ENCODE results near the gene HYAL3. TPM values are rescaled to one million over a fixed set of nuclear protein-coding genes. Genes with fewer than 3 reads are reported as not detected.

HYAL3 gene
- total RNA-seq, 2 donors from 2014 or later, result 0.74 to 3.5 TPM

- peaks cover 0 to 82% of the 10 kb centered on the region in 2 donors for H3K4me1 ChIP-seq
- H3K36me3 ChIP-seq, result peaks cover 59% of the 10 kb centered on the region
- H3K4me3 ChIP-seq, result no peak overlapping the region
Observed at GRCh38 chr3:50255251-50255615, 44.0 kb downstream of the HYAL3 start.

GRCh38 chr3:50254577-50255250 is 44.5 kb downstream of the HYAL3 start:
- Histone ChIP-seq H3K36me3 (peaks cover 59% of the 10 kb centered on the region), H3K27me3 (no peaks in the 10 kb centered on the region), H3K27ac (peak overlapping the region; percentile 88 to 95), H3K4me1 (peaks cover 0 to 85% of the 10 kb centered on the region in 2 donors), H3K4me3 (no peak overlapping the region), H3K9me3 (no peaks in the 10 kb centered on the region)
- peak; percentile 91 for DNase-seq (ENCODE audit: low spot score)
- TF ChIP-seq CTCF (IDR thresholded peaks at IDR 0.05), result no peak

More at GRCh38 chr3:50255251-50255615, 44.0 kb downstream of the HYAL3 start:
- no peak for TF ChIP-seq CTCF (IDR thresholded peaks at IDR 0.05)
- Histone ChIP-seq H3K27ac (peak overlapping the region; percentile 88 to 95), H3K27me3 (no peaks in the 10 kb centered on the region), H3K9me3 (no peaks in the 10 kb centered on the region)
- DNase-seq (ENCODE audit: low spot score), result peak; percentile 58

- peak; percentile 59 for DNase-seq (ENCODE audit: low spot score)
- Histone ChIP-seq H3K9me3 (no peaks in the 10 kb centered on the region), H3K4me1 (peaks cover 0 to 100% of the 10 kb centered on the region in 2 donors), H3K27ac (peak overlapping the region; percentile 88 to 95), H3K27me3 (no peaks in the 10 kb centered on the region), H3K4me3 (no peak overlapping the region), H3K36me3 (peaks cover 38% of the 10 kb centered on the region)
- TF ChIP-seq CTCF (IDR thresholded peaks at IDR 0.05), result no peak
Observed at GRCh38 chr3:50251220-50251619, 48.0 kb downstream of the HYAL3 start.

DNA sequence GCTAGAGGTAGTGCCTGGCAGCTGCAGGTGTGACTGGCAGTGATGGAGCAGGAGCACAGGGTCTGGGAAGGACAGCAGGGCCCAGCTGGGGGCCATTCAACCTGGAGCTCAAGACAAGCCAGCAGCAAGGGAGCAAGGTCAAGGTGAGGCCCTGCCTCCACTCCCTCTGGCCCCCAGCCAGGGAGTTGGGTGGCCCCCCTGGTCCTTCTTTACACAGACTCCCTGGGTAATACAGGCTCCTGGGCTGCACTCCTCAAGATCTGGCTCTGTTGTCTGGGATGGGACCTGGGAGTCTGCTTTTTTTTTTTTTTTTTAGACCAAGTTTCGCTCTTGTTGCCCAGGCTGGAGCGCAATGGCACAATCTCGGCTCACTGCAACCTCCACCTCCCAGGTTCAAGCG is 48.7 kb downstream of the HYAL3 start:
- H3K4me3 ChIP-seq, result no peak overlapping the region
- H3K4me1 ChIP-seq, result peaks cover 0 to 100% of the 10 kb centered on the region in 2 donors
- no peaks in the 10 kb centered on the region for H3K9me3 ChIP-seq
- no peak for TF ChIP-seq CTCF (IDR thresholded peaks at IDR 0.05)
- H3K27ac ChIP-seq, result peak overlapping the region; percentile 88 to 95
- H3K36me3 ChIP-seq, result peaks cover 32% of the 10 kb centered on the region
- no peaks in the 10 kb centered on the region for H3K27me3 ChIP-seq
- DNase-seq (ENCODE audit: low spot score), result no peak

- no peak for TF ChIP-seq CTCF (IDR thresholded peaks at IDR 0.05)
Observed at GRCh38 chr3:50249457-50249856, 49.7 kb downstream of the HYAL3 start.

DNA sequence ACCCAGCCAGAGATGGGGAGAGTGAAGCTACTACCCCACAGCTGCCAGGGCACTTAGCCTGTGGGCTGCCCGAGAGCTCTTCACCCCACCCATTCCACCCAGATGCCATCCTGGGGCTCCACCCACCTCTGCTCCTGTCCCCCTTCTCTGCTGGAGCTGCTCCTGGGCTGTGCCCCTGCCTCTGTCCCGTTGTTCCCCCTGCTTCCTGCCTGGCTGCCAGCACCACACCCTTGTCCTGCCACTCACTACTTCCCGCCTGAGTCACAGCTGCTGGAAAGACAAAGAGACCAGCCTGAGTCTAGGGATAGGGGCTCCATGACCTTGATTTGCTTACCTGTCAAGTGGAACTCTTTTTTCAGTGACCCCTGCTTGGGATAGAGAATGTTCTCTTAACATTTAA is 50.8 kb downstream of the HYAL3 start:
- no peaks in the 10 kb centered on the region for H3K9me3 ChIP-seq
- peaks cover 21% of the 10 kb centered on the region for H3K36me3 ChIP-seq
- H3K4me3 ChIP-seq, result no peak overlapping the region
- DNase-seq (ENCODE audit: low spot score), result peak; percentile 87
- H3K27me3 ChIP-seq, result no peaks in the 10 kb centered on the region
- TF ChIP-seq CTCF (IDR thresholded peaks at IDR 0.05), result no peak
- H3K27ac ChIP-seq, result peak overlapping the region; percentile 88 to 95
- H3K4me1 ChIP-seq, result peaks cover 0 to 98% of the 10 kb centered on the region in 2 donors

More at GRCh38 chr3:50249457-50249856, 49.7 kb downstream of the HYAL3 start:
- H3K27ac ChIP-seq, result peak overlapping the region; percentile 88 to 95
- H3K4me3 ChIP-seq, result no peak overlapping the region
- H3K36me3 ChIP-seq, result peaks cover 27% of the 10 kb centered on the region
- H3K27me3 ChIP-seq, result no peaks in the 10 kb centered on the region
- H3K9me3 ChIP-seq, result no peaks in the 10 kb centered on the region
- peaks cover 0 to 100% of the 10 kb centered on the region in 2 donors for H3K4me1 ChIP-seq
- peak; percentile 57 for DNase-seq (ENCODE audit: low spot score)

All from right atrium auricular region (tissue), 2 donors.